ENCODE measurements around the gene CFB.
"Not testable (repeated sequence)": the region's sequence is repeated elsewhere in the genome, so short reads cannot be mapped to it uniquely, and the experiment has no call there.

The CFB gene

GRCh38 chr6:31909298-31909697 is 36.6 kb upstream of the CFB start:
- DNase-seq; intact Hi-C loops (cut with DNase I): not testable (repeated sequence)

GRCh38 chr6:31911826-31912585 is 33.9 kb upstream of the CFB start:
- intact Hi-C loops (cut with DNase I), result no loop called here
- peak in 1 of 10 donors; percentile 21 for DNase-seq

GRCh38 chr6:31915351-31915750 is 30.5 kb upstream of the CFB start:
- intact Hi-C loops (cut with DNase I), result no loop called here
- DNase-seq, result no peak

GRCh38 chr6:31915756-31916155 is 30.1 kb upstream of the CFB start:
- intact Hi-C loops (cut with DNase I), result no loop called here

GRCh38 chr6:31918069-31918720 is 27.7 kb upstream of the CFB start:
- intact Hi-C loops (cut with DNase I), result no loop called here
- no peak for DNase-seq

More at GRCh38 chr6:31915756-31916155, 30.1 kb upstream of the CFB start:
- no peak for DNase-seq

- intact Hi-C loops (cut with DNase I), result no loop called here
- DNase-seq, result no peak
These were observed 26.1 kb upstream of the CFB start for GRCh38 chr6:31919624-31920303.

GRCh38 chr6:31920811-31921210 is 25.1 kb upstream of the CFB start:
- intact Hi-C loops (cut with DNase I), result no loop called here
- no peak for DNase-seq

- no peak for DNase-seq
- intact Hi-C loops (cut with DNase I), result no loop called here
These were observed 23.0 kb upstream of the CFB start for GRCh38 chr6:31922942-31923341.

GRCh38 chr6:31927242-31927862 is 18.5 kb upstream of the CFB start, which contains the start of gene C2:
C2 (plus strand) TSS chr6:31927717; CDS start chr6:31927753, 36 bp downstream.
- no peak for DNase-seq
- intact Hi-C loops (cut with DNase I), result no loop called here

GRCh38 chr6:31927863-31928671 is 17.8 kb upstream of the CFB start:
- intact Hi-C loops (cut with DNase I), result no loop called here
- no peak for DNase-seq

- DNase-seq, result no peak
- intact Hi-C loops (cut with DNase I), result no loop called here
These were observed 17.3 kb upstream of the CFB start for GRCh38 chr6:31928672-31928939.

GRCh38 chr6:31930962-31931361 is 14.9 kb upstream of the CFB start:
- DNase-seq, result no peak
- intact Hi-C loops (cut with DNase I), result no loop called here

GRCh38 chr6:31932137-31932536 is 13.8 kb upstream of the CFB start:
- DNase-seq; intact Hi-C loops (cut with DNase I): not testable (repeated sequence)

- DNase-seq, result peak in 1 of 10 donors; percentile 85
- intact Hi-C loops (cut with DNase I), result no loop called here
These were observed 12.4 kb upstream of the CFB start for GRCh38 chr6:31933537-31933936.

GRCh38 chr6:31935021-31935420 is 10.9 kb upstream of the CFB start:
- intact Hi-C loops (cut with DNase I), result no loop called here
- no peak for DNase-seq

GRCh38 chr6:31935823-31936222 is 10.1 kb upstream of the CFB start:
- intact Hi-C loops (cut with DNase I), result no loop called here
- no peak for DNase-seq

GRCh38 chr6:31940256-31940664 is 5.6 kb upstream of the CFB start:
- no peak for DNase-seq
- intact Hi-C loops (cut with DNase I), result no loop called here

GRCh38 chr6:31943742-31944141 is 2.2 kb upstream of the CFB start:
- intact Hi-C loops (cut with DNase I), result no loop called here
- peak in 1 of 10 donors; percentile 41 for DNase-seq

GRCh38 chr6:31945154-31945506 is 765 bp upstream of the CFB start:
- DNase-seq, result peak in 1 of 10 donors; percentile 67
- intact Hi-C loops (cut with DNase I), result no loop called here

GRCh38 chr6:31946370-31946885 is 533 bp downstream of the CFB start:
- DNase-seq, result peak in 1 of 10 donors; percentile 44
- intact Hi-C loops (cut with DNase I), result no loop called here

All from posterior cingulate gyrus (tissue), 11 donors.